Peyer's patch (tissue), 4 donors: Measurements from ENCODE around the gene DOCK11.
"Not testable (repeated sequence)": the region's sequence is repeated elsewhere in the genome, so short reads cannot be mapped to it uniquely, and the experiment has no call there.

Experiments used
- POLR2A ChIP-seq, 2 donors: fragments of 450-650 bp; IDR thresholded peaks; one replicate each; pipeline ENCODE4 v1.5.1; 2017; ENCODE audit warnings: antibody characterized with exemption in 2 of 2, mild to moderate bottlenecking in 2 of 2, moderate library complexity in 2 of 2
- TF ChIP-seq, protein P1 (sequence below), 6 experiments: fragments of 450-650 bp in 4 of 6; fragments of 200-600 bp in 2 of 6; sonication (generic) in 1 of 6; IDR thresholded peaks; one replicate each; pipeline ENCODE4 v1.5.1; 2017 to 2019; ENCODE audit warnings: antibody characterized with exemption in 6 of 6, mild to moderate bottlenecking in 3 of 6, moderate library complexity in 1 of 6

- TF ChIP-seq, protein P1, sequence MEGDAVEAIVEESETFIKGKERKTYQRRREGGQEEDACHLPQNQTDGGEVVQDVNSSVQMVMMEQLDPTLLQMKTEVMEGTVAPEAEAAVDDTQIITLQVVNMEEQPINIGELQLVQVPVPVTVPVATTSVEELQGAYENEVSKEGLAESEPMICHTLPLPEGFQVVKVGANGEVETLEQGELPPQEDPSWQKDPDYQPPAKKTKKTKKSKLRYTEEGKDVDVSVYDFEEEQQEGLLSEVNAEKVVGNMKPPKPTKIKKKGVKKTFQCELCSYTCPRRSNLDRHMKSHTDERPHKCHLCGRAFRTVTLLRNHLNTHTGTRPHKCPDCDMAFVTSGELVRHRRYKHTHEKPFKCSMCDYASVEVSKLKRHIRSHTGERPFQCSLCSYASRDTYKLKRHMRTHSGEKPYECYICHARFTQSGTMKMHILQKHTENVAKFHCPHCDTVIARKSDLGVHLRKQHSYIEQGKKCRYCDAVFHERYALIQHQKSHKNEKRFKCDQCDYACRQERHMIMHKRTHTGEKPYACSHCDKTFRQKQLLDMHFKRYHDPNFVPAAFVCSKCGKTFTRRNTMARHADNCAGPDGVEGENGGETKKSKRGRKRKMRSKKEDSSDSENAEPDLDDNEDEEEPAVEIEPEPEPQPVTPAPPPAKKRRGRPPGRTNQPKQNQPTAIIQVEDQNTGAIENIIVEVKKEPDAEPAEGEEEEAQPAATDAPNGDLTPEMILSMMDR (IDR thresholded peaks at IDR 0.05), result not testable (repeated sequence)
- TF ChIP-seq POLR2A (IDR thresholded peaks at IDR 0.05), result not testable (repeated sequence)
Measured at GRCh38 chrX:118732551-118732950, 236.9 kb downstream of the DOCK11 start.
